ENCODE measurements around the gene CCDC97. TPM values are rescaled to one million over a fixed set of nuclear protein-coding genes. Genes with fewer than 3 reads are reported as not detected.

The CCDC97 gene
- total and polyA plus RNA-seq, 5 donors from 2014 or later = 17.7 to 43.7 (median 20.1) TPM

- Mint-ChIP-seq H3K27me3 (no peaks in the 10 kb centered on the region), H3K27ac (peak overlapping the region in 2 of 3 donors; percentile 25 to 69), H3K9me3 (no peaks in the 10 kb centered on the region), H3K4me1 (peaks cover 9 to 47% (median 30%) of the 10 kb centered on the region in 4 donors), H3K4me3 (peak overlapping the region in 1 of 4 donors; percentile 22), H3K36me3 (peaks cover 4% of the 10 kb centered on the region)
- Histone ChIP-seq H3K27me3 (ENCODE audit: control insufficient read depth, insufficient read depth, low read length) (no peaks in the 10 kb centered on the region), H3K4me1 (ENCODE audit: control insufficient read depth, insufficient read depth, low read length, poor library complexity, severe bottlenecking) (peaks cover 24% of the 10 kb centered on the region), H3K36me3 (ENCODE audit: control insufficient read depth, insufficient read depth, low read length) (peaks cover 46% of the 10 kb centered on the region), H3K9me3 (ENCODE audit: control insufficient read depth in 2 of 2, low read length in 2 of 2) (no peaks in the 10 kb centered on the region), H3K4me3 (ENCODE audit: low read depth, low read length) (no peak overlapping the region), H3K27ac (ENCODE audit: insufficient read depth, low read length, poor library complexity, severe bottlenecking) (peak overlapping the region; percentile 49)
- DNase-seq = no peak
- no peak for ATAC-seq (ENCODE audit: low read depth in 2 of 2)
These were observed 13.1 kb downstream of the CCDC97 start for GRCh38 chr19:41323023-41323422.

DNA sequence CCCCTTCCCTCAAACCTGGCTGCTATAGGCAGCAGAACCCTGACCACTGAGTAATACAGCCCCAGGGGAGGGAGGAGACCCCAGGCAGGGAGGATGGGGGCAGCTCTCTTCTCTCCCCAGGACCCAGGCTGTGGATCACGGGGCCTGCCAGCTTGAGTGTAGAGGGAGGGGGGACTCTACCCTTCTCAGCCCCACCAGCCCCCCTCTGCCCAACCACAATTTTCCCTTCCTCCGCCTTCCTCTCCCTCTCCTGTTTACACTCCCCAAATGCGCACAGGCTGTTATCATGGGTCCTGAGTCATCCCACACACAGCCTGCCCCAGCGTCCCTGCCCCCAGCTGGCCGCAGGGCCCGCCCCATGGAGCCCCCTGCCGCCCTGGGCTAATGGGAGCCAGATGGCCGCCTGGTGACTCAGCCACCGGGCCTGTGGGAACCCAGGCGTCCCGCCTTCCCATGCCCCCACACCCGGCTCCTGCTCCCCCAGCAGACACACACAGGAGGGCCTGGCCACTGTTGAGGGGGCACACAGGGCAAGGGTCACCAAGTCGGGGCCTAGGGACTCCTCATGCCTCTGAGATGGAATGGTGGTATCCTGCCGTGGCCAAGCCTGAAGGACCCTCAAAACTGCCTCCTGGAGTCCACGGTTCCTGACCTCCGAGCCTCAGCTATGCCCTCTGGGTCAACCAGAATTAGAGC lies 13.6 kb downstream of the CCDC97 start:
- Histone ChIP-seq H3K4me3 (ENCODE audit: low read depth, low read length) (no peak overlapping the region), H3K9me3 (ENCODE audit: control insufficient read depth in 2 of 2, low read length in 2 of 2) (no peaks in the 10 kb centered on the region), H3K4me1 (ENCODE audit: control insufficient read depth, insufficient read depth, low read length, poor library complexity, severe bottlenecking) (peaks cover 30% of the 10 kb centered on the region), H3K27ac (ENCODE audit: insufficient read depth, low read length, poor library complexity, severe bottlenecking) (peak overlapping the region; percentile 49), H3K27me3 (ENCODE audit: control insufficient read depth, insufficient read depth, low read length) (no peaks in the 10 kb centered on the region), H3K36me3 (ENCODE audit: control insufficient read depth, insufficient read depth, low read length) (peaks cover 43% of the 10 kb centered on the region)
- Mint-ChIP-seq H3K36me3 (peaks cover 4% of the 10 kb centered on the region), H3K27ac (peak overlapping the region in 2 of 3 donors; percentile 25 to 69), H3K4me1 (peaks cover 14 to 49% (median 34%) of the 10 kb centered on the region in 4 donors), H3K27me3 (no peaks in the 10 kb centered on the region), H3K9me3 (no peaks in the 10 kb centered on the region), H3K4me3 (peak overlapping the region in 1 of 4 donors; percentile 22)
- no peak for ATAC-seq (ENCODE audit: low read depth in 2 of 2)
- DNase-seq = no peak

- Histone ChIP-seq H3K27ac (ENCODE audit: insufficient read depth, low read length, poor library complexity, severe bottlenecking) (no peak overlapping the region), H3K4me3 (ENCODE audit: low read depth, low read length) (no peak overlapping the region), H3K9me3 (ENCODE audit: control insufficient read depth in 2 of 2, low read length in 2 of 2) (no peaks in the 10 kb centered on the region), H3K27me3 (ENCODE audit: control insufficient read depth, insufficient read depth, low read length) (no peaks in the 10 kb centered on the region), H3K4me1 (ENCODE audit: control insufficient read depth, insufficient read depth, low read length, poor library complexity, severe bottlenecking) (peaks cover 37% of the 10 kb centered on the region), H3K36me3 (ENCODE audit: control insufficient read depth, insufficient read depth, low read length) (peaks cover 37% of the 10 kb centered on the region)
- Mint-ChIP-seq H3K9me3 (no peaks in the 10 kb centered on the region), H3K36me3 (peaks cover 9% of the 10 kb centered on the region), H3K4me3 (peak overlapping the region in 2 of 4 donors; percentile 23 to 63), H3K27me3 (no peaks in the 10 kb centered on the region), H3K27ac (peak overlapping the region; percentile 79 to 91 (median 84)), H3K4me1 (peaks cover 14 to 54% (median 39%) of the 10 kb centered on the region in 4 donors)
- ATAC-seq (ENCODE audit: low read depth in 2 of 2) (no peak), DNase-seq (no peak)
These were observed 14.3 kb downstream of the CCDC97 start for GRCh38 chr19:41324231-41324702.

DNA sequence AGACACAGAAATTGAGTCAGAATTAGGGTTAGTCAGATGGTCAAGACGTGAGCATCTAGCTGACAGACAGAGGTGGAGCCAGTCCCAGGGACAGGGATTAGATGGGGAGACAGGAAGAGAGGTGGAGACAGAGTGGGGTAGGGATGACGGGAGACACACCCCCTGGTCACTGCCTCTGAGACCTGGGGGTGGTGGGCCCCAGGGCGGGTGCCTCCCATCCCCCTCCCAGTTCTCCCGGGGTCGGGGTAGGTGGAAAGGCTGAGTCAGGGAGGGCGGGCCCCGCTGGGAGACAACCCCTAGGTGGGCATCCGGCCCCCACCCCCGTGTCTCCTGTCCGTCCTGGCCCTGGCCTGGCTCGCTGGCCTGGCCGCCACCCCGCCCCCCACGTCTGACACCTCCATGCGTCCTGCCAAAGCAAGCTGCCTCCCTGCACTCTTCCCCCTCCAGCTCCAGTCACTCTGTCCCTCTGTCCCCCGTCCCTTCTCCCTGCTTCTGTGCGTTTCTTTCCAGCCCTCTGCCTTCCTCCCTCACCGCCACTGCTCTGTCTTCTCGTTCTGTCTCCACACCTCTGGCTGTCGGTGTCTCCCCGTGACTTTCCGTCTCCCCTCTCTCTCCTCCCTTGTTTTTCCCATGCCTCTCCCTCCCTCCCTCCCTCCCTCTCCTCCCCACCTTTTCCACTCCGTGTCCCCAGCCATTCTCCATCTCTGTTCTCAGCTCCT lies 15.1 kb downstream of the CCDC97 start:
- Mint-ChIP-seq H3K36me3 (peaks cover 9% of the 10 kb centered on the region), H3K27ac (peak overlapping the region; percentile 79 to 91 (median 84)), H3K9me3 (no peaks in the 10 kb centered on the region), H3K4me3 (peak overlapping the region in 3 of 4 donors; percentile 38 to 66 (median 63)), H3K27me3 (no peaks in the 10 kb centered on the region), H3K4me1 (peaks cover 14 to 51% (median 38%) of the 10 kb centered on the region in 4 donors)
- ATAC-seq (ENCODE audit: low read depth in 2 of 2) = no peak
- H3K4me3 ChIP-seq (ENCODE audit: low read depth, low read length) = no peak overlapping the region
- peaks cover 40% of the 10 kb centered on the region for H3K4me1 ChIP-seq (ENCODE audit: control insufficient read depth, insufficient read depth, low read length, poor library complexity, severe bottlenecking)
- DNase-seq = no peak
- peak overlapping the region; percentile 85 for H3K27ac ChIP-seq (ENCODE audit: insufficient read depth, low read length, poor library complexity, severe bottlenecking)
- no peaks in the 10 kb centered on the region for H3K9me3 ChIP-seq (ENCODE audit: control insufficient read depth in 2 of 2, low read length in 2 of 2)
- no peaks in the 10 kb centered on the region for H3K27me3 ChIP-seq (ENCODE audit: control insufficient read depth, insufficient read depth, low read length)
- H3K36me3 ChIP-seq (ENCODE audit: control insufficient read depth, insufficient read depth, low read length) = peaks cover 33% of the 10 kb centered on the region

DNA sequence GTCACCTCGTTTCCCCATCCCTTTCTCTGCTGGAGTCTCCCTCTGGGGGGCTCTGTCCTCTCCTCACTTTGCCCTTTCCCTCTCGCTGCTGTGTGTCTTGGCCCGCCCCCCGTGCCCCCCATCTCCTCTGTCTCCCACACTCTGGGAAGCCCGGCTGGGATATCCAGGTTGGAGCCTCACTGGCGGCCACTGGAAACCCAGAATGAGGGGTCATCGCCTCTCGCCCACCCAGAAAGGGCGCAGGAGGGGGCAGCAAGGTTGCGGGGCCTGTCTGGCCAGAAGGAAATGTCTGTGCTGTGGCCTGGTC lies 15.6 kb downstream of the CCDC97 start:
- H3K36me3 ChIP-seq (ENCODE audit: control insufficient read depth, insufficient read depth, low read length) = peaks cover 33% of the 10 kb centered on the region
- H3K4me3 Mint-ChIP-seq = no peak overlapping the region
- H3K36me3 Mint-ChIP-seq = peaks cover 12% of the 10 kb centered on the region

DNA sequence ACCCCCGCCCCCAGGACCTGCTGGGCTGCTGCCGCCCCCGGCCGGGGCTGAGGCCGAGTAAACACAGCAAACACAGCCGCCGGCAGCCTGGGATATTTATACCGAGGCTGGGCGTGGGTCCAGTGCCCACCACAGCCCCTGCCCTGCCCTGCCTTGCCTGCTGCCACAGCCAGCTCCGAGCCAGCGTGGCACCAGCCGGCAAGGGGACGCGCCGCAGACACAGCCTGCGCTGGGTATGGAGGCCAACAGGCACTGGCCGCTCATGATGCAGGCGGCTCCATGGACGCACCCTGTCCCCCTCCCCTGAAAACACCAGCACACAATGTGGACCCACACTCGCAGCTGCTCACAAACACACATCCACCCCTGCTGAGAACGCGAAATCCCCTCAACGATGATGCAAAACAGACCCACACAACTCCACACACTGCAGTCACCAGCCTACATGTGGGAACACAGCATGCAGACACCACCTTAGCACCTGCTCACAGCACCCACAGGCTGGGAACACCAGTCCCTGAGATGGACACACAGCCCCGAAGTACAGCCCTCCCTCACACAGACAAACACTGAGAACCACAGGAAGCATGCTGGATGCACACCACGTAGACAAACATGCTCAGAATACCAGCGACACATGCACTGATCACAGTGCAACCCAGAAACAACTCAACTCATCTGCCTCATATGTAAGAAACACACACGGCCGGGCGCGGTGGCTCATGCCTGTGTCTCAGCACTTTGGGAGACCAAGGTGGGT lies 16.2 kb downstream of the CCDC97 start:
- H3K9me3 Mint-ChIP-seq = no peaks in the 10 kb centered on the region
- peaks cover 48% of the 10 kb centered on the region for H3K4me1 ChIP-seq (ENCODE audit: control insufficient read depth, insufficient read depth, low read length, poor library complexity, severe bottlenecking)
- H3K4me1 Mint-ChIP-seq = peaks cover 19 to 58% (median 40%) of the 10 kb centered on the region in 4 donors
- DNase-seq (peak in 1 of 3 donors; percentile 44), ATAC-seq (ENCODE audit: low read depth in 2 of 2) (no peak)
- H3K9me3 ChIP-seq (ENCODE audit: control insufficient read depth in 2 of 2, low read length in 2 of 2) = no peaks in the 10 kb centered on the region
- peak overlapping the region; percentile 85 for H3K27ac ChIP-seq (ENCODE audit: insufficient read depth, low read length, poor library complexity, severe bottlenecking)
- peaks cover 13% of the 10 kb centered on the region for H3K36me3 Mint-ChIP-seq
- H3K27ac Mint-ChIP-seq = peak overlapping the region; percentile 85 to 97 (median 93)
- peaks cover 30% of the 10 kb centered on the region for H3K36me3 ChIP-seq (ENCODE audit: control insufficient read depth, insufficient read depth, low read length)
- H3K4me3 ChIP-seq (ENCODE audit: low read depth, low read length) = no peak overlapping the region
- H3K27me3 ChIP-seq (ENCODE audit: control insufficient read depth, insufficient read depth, low read length) = no peaks in the 10 kb centered on the region
- peak overlapping the region; percentile 32 to 84 (median 72) for H3K4me3 Mint-ChIP-seq
- H3K27me3 Mint-ChIP-seq = no peaks in the 10 kb centered on the region

More for the DNA sequence above, 15.6 kb downstream of the CCDC97 start:
- peaks cover 18 to 56% (median 41%) of the 10 kb centered on the region in 4 donors for H3K4me1 Mint-ChIP-seq
- H3K9me3 ChIP-seq (ENCODE audit: control insufficient read depth in 2 of 2, low read length in 2 of 2) = no peaks in the 10 kb centered on the region
- no peak overlapping the region for H3K27ac Mint-ChIP-seq
- no peak overlapping the region for H3K4me3 ChIP-seq (ENCODE audit: low read depth, low read length)
- no peaks in the 10 kb centered on the region for H3K27me3 Mint-ChIP-seq
- no peak for DNase-seq
- no peaks in the 10 kb centered on the region for H3K9me3 Mint-ChIP-seq
- peak overlapping the region; percentile 85 for H3K27ac ChIP-seq (ENCODE audit: insufficient read depth, low read length, poor library complexity, severe bottlenecking)
- H3K27me3 ChIP-seq (ENCODE audit: control insufficient read depth, insufficient read depth, low read length) = no peaks in the 10 kb centered on the region
- peaks cover 45% of the 10 kb centered on the region for H3K4me1 ChIP-seq (ENCODE audit: control insufficient read depth, insufficient read depth, low read length, poor library complexity, severe bottlenecking)
- no peak for ATAC-seq (ENCODE audit: low read depth in 2 of 2)

GRCh38 chr19:41327076-41327575 lies 17.2 kb downstream of the CCDC97 start:
- Mint-ChIP-seq H3K27ac (peak overlapping the region; percentile 85 to 97 (median 89)), H3K4me1 (peaks cover 19 to 64% (median 41%) of the 10 kb centered on the region in 4 donors), H3K27me3 (peaks cover 4% of the 10 kb centered on the region), H3K4me3 (peak overlapping the region; percentile 66 to 84 (median 72)), H3K9me3 (peaks cover 0 to 2% (median 0%) of the 10 kb centered on the region in 7 donors), H3K36me3 (peaks cover 20% of the 10 kb centered on the region)
- no peak for ATAC-seq (ENCODE audit: low read depth in 2 of 2)
- DNase-seq = no peak
- peak overlapping the region; percentile 31 for H3K4me3 ChIP-seq (ENCODE audit: low read depth, low read length)
- peak overlapping the region; percentile 85 for H3K27ac ChIP-seq (ENCODE audit: insufficient read depth, low read length, poor library complexity, severe bottlenecking)
- H3K27me3 ChIP-seq (ENCODE audit: control insufficient read depth, insufficient read depth, low read length) = no peaks in the 10 kb centered on the region
- H3K4me1 ChIP-seq (ENCODE audit: control insufficient read depth, insufficient read depth, low read length, poor library complexity, severe bottlenecking) = peaks cover 51% of the 10 kb centered on the region
- peaks cover 30% of the 10 kb centered on the region for H3K36me3 ChIP-seq (ENCODE audit: control insufficient read depth, insufficient read depth, low read length)
- no peaks in the 10 kb centered on the region for H3K9me3 ChIP-seq (ENCODE audit: control insufficient read depth in 2 of 2, low read length in 2 of 2)

All from CD4-positive, CD25-positive, alpha-beta regulatory T cell (primary cell).